ENCODE measurements around the gene CSNK1D.

The CSNK1D gene

GRCh38 chr17:82310877-82311276 lies 37.4 kb upstream of the CSNK1D start:
- DNase-seq (ENCODE audit: low read depth in 4 of 4, low spot score in 1 of 4): no peak

GRCh38 chr17:82309656-82310570 lies 36.4 kb upstream of the CSNK1D start:
- DNase-seq (ENCODE audit: low read depth in 4 of 4, low spot score in 1 of 4): no peak

- no peak for DNase-seq (ENCODE audit: low read depth in 4 of 4, low spot score in 1 of 4)
These were observed 32.3 kb upstream of the CSNK1D start for GRCh38 chr17:82305727-82306300.

- no peak for DNase-seq (ENCODE audit: low read depth in 4 of 4, low spot score in 1 of 4)
These were observed 31.6 kb upstream of the CSNK1D start for GRCh38 chr17:82304826-82305726.

GRCh38 chr17:82303944-82304808 lies 30.7 kb upstream of the CSNK1D start:
- no peak for DNase-seq (ENCODE audit: low read depth in 4 of 4, low spot score in 1 of 4)

GRCh38 chr17:82302991-82303943 lies 29.8 kb upstream of the CSNK1D start:
- DNase-seq (ENCODE audit: low read depth in 4 of 4, low spot score in 1 of 4): no peak

- DNase-seq (ENCODE audit: low read depth in 4 of 4, low spot score in 1 of 4): no peak
These were observed 29.1 kb upstream of the CSNK1D start for GRCh38 chr17:82302568-82302963.

- DNase-seq (ENCODE audit: low read depth in 4 of 4, low spot score in 1 of 4): peak in 1 of 4 experiments; percentile 68
These were observed 28.5 kb upstream of the CSNK1D start for GRCh38 chr17:82301916-82302567.

GRCh38 chr17:82301300-82301915 lies 27.9 kb upstream of the CSNK1D start:
- no peak for DNase-seq (ENCODE audit: low read depth in 4 of 4, low spot score in 1 of 4)

- DNase-seq (ENCODE audit: low read depth in 4 of 4, low spot score in 1 of 4): peak in 1 of 4 experiments; percentile 66
These were observed 27.3 kb upstream of the CSNK1D start for GRCh38 chr17:82300707-82301270.

GRCh38 chr17:82300228-82300627 lies 26.7 kb upstream of the CSNK1D start:
- DNase-seq (ENCODE audit: low read depth in 4 of 4, low spot score in 1 of 4): no peak

- DNase-seq (ENCODE audit: low read depth in 4 of 4, low spot score in 1 of 4): peak in 1 of 4 experiments; percentile 70
These were observed 26.0 kb upstream of the CSNK1D start for GRCh38 chr17:82299452-82299851.

GRCh38 chr17:82298538-82299421 lies 25.3 kb upstream of the CSNK1D start:
- no peak for DNase-seq (ENCODE audit: low read depth in 4 of 4, low spot score in 1 of 4)

GRCh38 chr17:82297714-82298537 lies 24.4 kb upstream of the CSNK1D start:
- peak; percentile 69 to 91 (median 83) for DNase-seq (ENCODE audit: low read depth in 4 of 4, low spot score in 1 of 4)

- peak in 2 of 4 experiments; percentile 74 to 90 for DNase-seq (ENCODE audit: low read depth in 4 of 4, low spot score in 1 of 4)
These were observed 23.8 kb upstream of the CSNK1D start for GRCh38 chr17:82297280-82297713.

All from stimulated activated CD4-positive, alpha-beta T cell treated with anti-CD3 and anti-CD28 coated beads, Interleukin-1b, Interleukin-23, amount 100 ng/mL, for 24 hours (primary cell).